Fibroblast of lung (primary cell): ENCODE measurements around the gene DAAM1. TPM values are rescaled to one million over a fixed set of nuclear protein-coding genes. Genes with fewer than 3 reads are reported as not detected.

ENCODE experiments used
- DNase-seq, 2 donors: peaks; one replicate each; pipeline versions ENCODE4 v3.0.0 to v3.0.0-alpha.2; 2010; ENCODE audit warnings: low read depth in 2 of 2
- H2AFZ ChIP-seq: 2 replicates; pipeline ENCODE4 v1.5.1; 2012; ENCODE audit warnings: low read length, control low read depth, inconsistent platforms
- H3K27ac ChIP-seq: 2 replicates; pipeline ENCODE4 v1.5.1; 2011; ENCODE audit warnings: low read length, control low read depth; ENCODE audit not compliant: insufficient read depth
- H3K27me3 ChIP-seq: 2 replicates; pipeline ENCODE4 v1.5.1; 2011; ENCODE audit warnings: mild to moderate bottlenecking, low read length; ENCODE audit not compliant: control insufficient read depth, insufficient read depth
- H3K36me3 ChIP-seq: 2 replicates; pipeline ENCODE4 v1.5.1; 2011; ENCODE audit warnings: low read length; ENCODE audit not compliant: control insufficient read depth, insufficient read depth
- H3K4me1 ChIP-seq: 2 replicates; pipeline ENCODE4 v1.5.1; 2011; ENCODE audit warnings: low read length; ENCODE audit not compliant: control insufficient read depth, insufficient read depth; ENCODE audit errors: extremely low read depth
- H3K4me2 ChIP-seq: 2 replicates; pipeline ENCODE4 v1.5.1; 2011; ENCODE audit warnings: low read length, control low read depth; ENCODE audit not compliant: insufficient read depth; ENCODE audit errors: extremely low read depth
- H3K4me3 ChIP-seq, 4 experiments: fragments of 200-600 bp in 1 of 4; sonication (generic) in 1 of 4; replicated peaks in 1 of 4; 2 replicates each; pipeline ENCODE4 v1.5.1; 2011 to 2016; ENCODE audit warnings: low read length in 4 of 4, low read depth in 3 of 4, mild to moderate bottlenecking in 3 of 4, control low read depth in 2 of 4, inconsistent platforms in 1 of 4, mixed read lengths in 1 of 4; ENCODE audit not compliant: insufficient read depth in 1 of 4; ENCODE audit errors: control extremely low read depth in 1 of 4
- H3K79me2 ChIP-seq: 2 replicates; pipeline ENCODE4 v1.5.1; 2012; ENCODE audit warnings: mild to moderate bottlenecking, low read length, inconsistent platforms; ENCODE audit not compliant: control insufficient read depth, insufficient read depth
- H3K9ac ChIP-seq: 2 replicates; pipeline ENCODE4 v1.5.1; 2011; ENCODE audit warnings: mild to moderate bottlenecking, low read length, control low read depth; ENCODE audit not compliant: insufficient read depth
- H3K9me3 ChIP-seq: 2 replicates; pipeline ENCODE4 v1.5.1; 2012; ENCODE audit warnings: low read depth, low read length; ENCODE audit not compliant: control insufficient read depth, insufficient read depth
- H4K20me1 ChIP-seq: 2 replicates; pipeline ENCODE4 v1.5.1; 2011; ENCODE audit warnings: low read length; ENCODE audit not compliant: control insufficient read depth, insufficient read depth; ENCODE audit errors: extremely low read depth
- EZH2 ChIP-seq: IDR thresholded peaks from 2 replicates; pipeline ENCODE4 v1.5.1; 2012; ENCODE audit warnings: low read length, control low read depth, mild to moderate bottlenecking; ENCODE audit errors: missing control alignments
- polyA plus RNA-seq, 2 donors: library from polyadenylated mRNA; depleted of rRNA in 1 of 2; stranded (reverse) in 1 of 2; unstranded in 1 of 2; fragments of >200 nt; gene quantifications; 2 replicates each; pipeline ENCODE4 v1.2.1, GENCODE V29; 2011 to 2012; ENCODE audit warnings: missing spikeins in 1 of 2
- total RNA-seq: library from RNA; depleted of rRNA; stranded (reverse); fragments of >200 nt; gene quantifications from 2 replicates; pipeline ENCODE4 v1.2.1, GENCODE V29; 2014
- TF ChIP-seq, protein P1 (sequence below), 2 donors: IDR thresholded peaks in 1 of 2; conservative IDR thresholded peaks in 1 of 2; 1 replicate in 1 of 2; 2 replicates in 1 of 2; pipeline ENCODE4 v1.5.1; 2011 to 2012; ENCODE audit warnings: low read length in 2 of 2, control low read depth in 1 of 2, inconsistent platforms in 1 of 2, low read depth in 1 of 2, mild to moderate bottlenecking in 1 of 2

The DAAM1 gene
- total and polyA plus RNA-seq, 2 donors (not counting 1 experiment from before 2014, with no cell fraction given): 15.5 to 36.3 TPM

DNA sequence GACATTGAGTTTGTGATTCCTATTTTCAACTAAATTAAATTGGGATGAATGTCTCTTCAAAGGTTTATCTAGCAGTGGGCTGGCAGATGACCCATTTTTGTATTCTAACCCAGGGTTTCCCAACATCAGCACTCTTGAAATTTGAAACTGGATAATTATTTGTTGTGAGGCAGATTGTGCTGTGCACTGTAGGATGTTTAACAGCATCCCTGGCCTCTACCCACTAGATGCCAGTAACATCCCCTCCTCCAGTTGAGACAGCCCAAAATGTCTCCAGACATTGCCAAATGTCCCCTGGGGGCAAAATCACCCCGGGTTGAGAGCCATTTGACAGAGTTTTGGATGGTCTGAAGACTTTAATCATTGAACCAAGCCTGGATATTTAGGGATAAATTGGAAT, 11.1 kb downstream of the DAAM1 start:
- no peaks in the 10 kb centered on the region for H4K20me1 ChIP-seq

DNA sequence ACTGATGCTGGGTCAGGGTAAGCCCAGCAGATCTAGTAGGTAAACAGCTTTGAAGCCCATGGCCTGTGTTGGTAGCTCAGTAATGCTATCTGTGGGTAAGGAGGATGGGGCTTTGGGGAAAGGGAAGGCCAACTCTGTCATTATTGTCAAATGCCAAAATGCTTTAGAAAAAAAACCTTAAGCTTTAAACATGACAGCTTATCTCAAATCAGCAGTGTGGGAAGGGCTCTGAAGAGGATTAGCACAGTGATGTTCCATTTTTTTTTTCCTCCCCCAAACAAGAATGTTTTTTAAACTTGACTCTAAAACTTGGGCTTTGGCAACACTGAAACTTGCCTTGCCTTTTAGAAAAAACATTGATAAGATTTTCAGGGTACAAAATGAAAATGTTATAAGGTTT, 11.7 kb downstream of the DAAM1 start:
- no peak overlapping the region for H3K4me2 ChIP-seq
- H3K9ac ChIP-seq: no peak overlapping the region
- no peak overlapping the region for H2AFZ ChIP-seq
- no peaks in the 10 kb centered on the region for H3K36me3 ChIP-seq
- DNase-seq: no peak
- H3K9me3 ChIP-seq: no peaks in the 10 kb centered on the region
- H3K4me1 ChIP-seq: no peaks in the 10 kb centered on the region
- H3K4me3 ChIP-seq: no peak overlapping the region
- H3K79me2 ChIP-seq: peaks cover 1% of the 10 kb centered on the region
- H4K20me1 ChIP-seq: no peaks in the 10 kb centered on the region
- no peak overlapping the region for H3K27ac ChIP-seq
- TF ChIP-seq EZH2: no peak
- TF ChIP-seq, protein P1, sequence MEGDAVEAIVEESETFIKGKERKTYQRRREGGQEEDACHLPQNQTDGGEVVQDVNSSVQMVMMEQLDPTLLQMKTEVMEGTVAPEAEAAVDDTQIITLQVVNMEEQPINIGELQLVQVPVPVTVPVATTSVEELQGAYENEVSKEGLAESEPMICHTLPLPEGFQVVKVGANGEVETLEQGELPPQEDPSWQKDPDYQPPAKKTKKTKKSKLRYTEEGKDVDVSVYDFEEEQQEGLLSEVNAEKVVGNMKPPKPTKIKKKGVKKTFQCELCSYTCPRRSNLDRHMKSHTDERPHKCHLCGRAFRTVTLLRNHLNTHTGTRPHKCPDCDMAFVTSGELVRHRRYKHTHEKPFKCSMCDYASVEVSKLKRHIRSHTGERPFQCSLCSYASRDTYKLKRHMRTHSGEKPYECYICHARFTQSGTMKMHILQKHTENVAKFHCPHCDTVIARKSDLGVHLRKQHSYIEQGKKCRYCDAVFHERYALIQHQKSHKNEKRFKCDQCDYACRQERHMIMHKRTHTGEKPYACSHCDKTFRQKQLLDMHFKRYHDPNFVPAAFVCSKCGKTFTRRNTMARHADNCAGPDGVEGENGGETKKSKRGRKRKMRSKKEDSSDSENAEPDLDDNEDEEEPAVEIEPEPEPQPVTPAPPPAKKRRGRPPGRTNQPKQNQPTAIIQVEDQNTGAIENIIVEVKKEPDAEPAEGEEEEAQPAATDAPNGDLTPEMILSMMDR (conservative IDR thresholded peaks at IDR 0.05 in 1 of 2, IDR thresholded peaks at IDR 0.05 in 1 of 2; ENCODE audit: low read depth in 1 of 2, low read length in 2 of 2): no peak
- no peaks in the 10 kb centered on the region for H3K27me3 ChIP-seq

More for the DNA sequence above, 11.1 kb downstream of the DAAM1 start:
- DNase-seq: no peak
- Histone ChIP-seq H3K4me2 (no peak overlapping the region), H3K9me3 (no peaks in the 10 kb centered on the region), H3K27ac (no peak overlapping the region), H3K79me2 (peaks cover 1% of the 10 kb centered on the region), H3K4me3 (no peak overlapping the region), H3K27me3 (no peaks in the 10 kb centered on the region), H2AFZ (no peak overlapping the region), H3K9ac (no peak overlapping the region), H3K36me3 (no peaks in the 10 kb centered on the region), H3K4me1 (no peaks in the 10 kb centered on the region)
- no peak for TF ChIP-seq EZH2
- TF ChIP-seq, protein P1 (conservative IDR thresholded peaks at IDR 0.05 in 1 of 2, IDR thresholded peaks at IDR 0.05 in 1 of 2; ENCODE audit: low read depth in 1 of 2, low read length in 2 of 2): no peak

DNA sequence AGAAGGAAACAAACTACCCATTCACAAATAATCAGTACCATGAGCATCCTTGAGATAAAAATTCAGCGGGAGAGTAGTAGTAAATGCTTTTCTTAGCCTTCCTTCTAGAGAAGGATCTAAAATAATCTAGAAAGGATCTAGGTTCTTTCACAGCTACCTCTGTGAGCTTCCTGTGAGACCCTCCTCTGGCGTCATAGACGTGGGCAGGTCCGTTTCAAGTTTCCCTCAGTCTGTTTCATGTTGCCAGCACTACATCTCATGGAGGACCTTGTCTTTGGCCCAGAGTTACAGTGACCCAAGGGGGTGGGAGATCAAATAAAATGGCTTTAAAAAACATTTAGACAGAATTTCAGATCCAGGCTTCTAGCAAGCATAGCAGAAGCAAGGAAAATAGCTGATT, 13.6 kb downstream of the DAAM1 start:
- Histone ChIP-seq H3K27ac (no peak overlapping the region), H3K4me3 (no peak overlapping the region), H3K27me3 (no peaks in the 10 kb centered on the region), H3K79me2 (peaks cover 1% of the 10 kb centered on the region), H3K36me3 (no peaks in the 10 kb centered on the region), H4K20me1 (no peaks in the 10 kb centered on the region), H3K4me2 (no peak overlapping the region), H2AFZ (no peak overlapping the region), H3K9ac (no peak overlapping the region), H3K9me3 (no peaks in the 10 kb centered on the region), H3K4me1 (no peaks in the 10 kb centered on the region)
- DNase-seq: no peak
- no peak for TF ChIP-seq EZH2
- TF ChIP-seq, protein P1 (conservative IDR thresholded peaks at IDR 0.05 in 1 of 2, IDR thresholded peaks at IDR 0.05 in 1 of 2; ENCODE audit: low read depth in 1 of 2, low read length in 2 of 2): no peak
